RWPE1 (cell line): ENCODE data around the gene CWC22.
"Not testable (repeated sequence)": the region's sequence is repeated elsewhere in the genome, so short reads cannot be mapped to it uniquely, and the experiment has no call there.

Experiments used
- CTCF ChIA-PET: fragments of 350-600 bp; sonication (Branson Sonifier 250); formaldehyde crosslinking; extraction: SDS; loops from one replicate; lab custom pipeline; 2021; lab: Yijun Ruan, JAX
- POLR2A ChIA-PET: fragments of 400-600 bp; formaldehyde crosslinking; extraction: SDS; loops from one replicate; lab custom pipeline; 2020; ENCODE audit warnings: antibody characterized with exemption; ENCODE audit not compliant: low non-redundant PET; lab: Yijun Ruan, JAX
- DNase-seq: peaks from one replicate; pipeline ENCODE4 v3.0.0; 2012; ENCODE audit warnings: low spot score
- H3K27ac ChIP-seq: fragments of 450-650 bp; 2 replicates; pipeline ENCODE4 v1.5.1; 2017
- TF ChIP-seq, protein P1 (sequence below): fragments of 450-650 bp; conservative IDR thresholded peaks from 2 replicates; pipeline ENCODE4 v1.5.1; 2017; ENCODE audit warnings: low read depth, mild to moderate bottlenecking

CWC22 gene

DNA sequence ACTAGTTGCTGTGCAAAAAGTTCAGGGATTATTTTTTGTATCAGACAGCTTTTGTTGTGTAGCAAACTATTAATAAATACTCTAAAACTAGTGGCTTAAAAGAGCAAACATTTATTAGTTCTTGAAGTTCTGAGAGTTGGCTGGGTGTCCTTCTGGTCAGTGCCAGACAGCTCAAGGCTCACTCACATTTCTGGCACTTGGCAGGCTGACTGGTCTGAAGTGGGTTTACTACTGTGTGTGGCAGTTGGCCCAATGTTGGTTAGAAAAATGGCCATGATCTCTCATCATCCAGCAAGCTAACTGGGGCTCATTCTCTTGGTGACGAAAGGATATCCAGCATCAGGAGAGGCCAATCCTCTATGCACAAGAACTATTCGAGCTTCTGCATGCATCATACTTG, 74.3 kb downstream of the CWC22 start:
- CTCF ChIA-PET: no interaction called here
- TF ChIP-seq, protein P1, sequence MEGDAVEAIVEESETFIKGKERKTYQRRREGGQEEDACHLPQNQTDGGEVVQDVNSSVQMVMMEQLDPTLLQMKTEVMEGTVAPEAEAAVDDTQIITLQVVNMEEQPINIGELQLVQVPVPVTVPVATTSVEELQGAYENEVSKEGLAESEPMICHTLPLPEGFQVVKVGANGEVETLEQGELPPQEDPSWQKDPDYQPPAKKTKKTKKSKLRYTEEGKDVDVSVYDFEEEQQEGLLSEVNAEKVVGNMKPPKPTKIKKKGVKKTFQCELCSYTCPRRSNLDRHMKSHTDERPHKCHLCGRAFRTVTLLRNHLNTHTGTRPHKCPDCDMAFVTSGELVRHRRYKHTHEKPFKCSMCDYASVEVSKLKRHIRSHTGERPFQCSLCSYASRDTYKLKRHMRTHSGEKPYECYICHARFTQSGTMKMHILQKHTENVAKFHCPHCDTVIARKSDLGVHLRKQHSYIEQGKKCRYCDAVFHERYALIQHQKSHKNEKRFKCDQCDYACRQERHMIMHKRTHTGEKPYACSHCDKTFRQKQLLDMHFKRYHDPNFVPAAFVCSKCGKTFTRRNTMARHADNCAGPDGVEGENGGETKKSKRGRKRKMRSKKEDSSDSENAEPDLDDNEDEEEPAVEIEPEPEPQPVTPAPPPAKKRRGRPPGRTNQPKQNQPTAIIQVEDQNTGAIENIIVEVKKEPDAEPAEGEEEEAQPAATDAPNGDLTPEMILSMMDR: no peak
- no peak for DNase-seq
- H3K27ac ChIP-seq: no peak overlapping the region
- POLR2A ChIA-PET: no interaction called here

DNA sequence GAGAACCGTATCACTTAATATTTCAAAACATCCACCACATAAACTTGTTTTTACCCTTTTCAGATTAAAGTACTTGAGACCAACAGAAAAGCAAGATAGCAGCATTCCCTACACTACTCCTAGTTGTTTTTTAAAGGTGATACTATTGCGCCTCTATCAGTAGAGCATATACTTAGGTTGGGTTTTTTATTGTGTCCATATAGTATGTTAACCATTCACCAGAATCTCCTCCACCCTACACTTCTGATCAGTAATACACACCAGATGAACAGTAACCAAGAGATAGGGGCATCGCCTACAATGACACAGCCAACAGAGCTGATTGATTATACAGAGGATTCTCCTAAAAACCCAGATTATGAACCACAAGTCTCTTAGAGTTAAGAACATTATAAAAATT, 75.6 kb downstream of the CWC22 start:
- TF ChIP-seq, protein P1: no peak
- ChIA-PET POLR2A (no interaction called here), CTCF (no interaction called here)
- no peak overlapping the region for H3K27ac ChIP-seq
- no peak for DNase-seq

DNA sequence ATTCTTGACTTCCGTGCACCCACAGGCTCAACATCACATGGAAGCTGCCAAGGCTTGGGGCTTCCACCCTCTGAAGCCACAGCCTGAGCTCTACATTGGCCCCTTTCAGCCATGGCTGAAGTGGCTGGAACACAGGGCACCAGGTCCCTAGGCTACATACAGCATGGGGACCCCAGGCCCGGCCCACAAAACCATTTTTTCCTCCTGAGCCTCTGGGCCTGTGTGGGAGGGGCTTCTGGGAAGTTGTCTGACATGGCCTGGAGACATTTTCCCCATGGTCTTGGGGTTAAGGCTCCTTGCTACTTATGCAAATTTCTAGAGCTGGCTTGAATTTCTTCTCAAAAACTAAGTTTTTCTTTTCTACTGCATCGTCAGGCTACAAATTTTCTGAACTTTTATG, 77.1 kb downstream of the CWC22 start:
- POLR2A ChIA-PET, H3K27ac ChIP-seq, CTCF ChIA-PET, DNase-seq: not testable (repeated sequence)

DNA sequence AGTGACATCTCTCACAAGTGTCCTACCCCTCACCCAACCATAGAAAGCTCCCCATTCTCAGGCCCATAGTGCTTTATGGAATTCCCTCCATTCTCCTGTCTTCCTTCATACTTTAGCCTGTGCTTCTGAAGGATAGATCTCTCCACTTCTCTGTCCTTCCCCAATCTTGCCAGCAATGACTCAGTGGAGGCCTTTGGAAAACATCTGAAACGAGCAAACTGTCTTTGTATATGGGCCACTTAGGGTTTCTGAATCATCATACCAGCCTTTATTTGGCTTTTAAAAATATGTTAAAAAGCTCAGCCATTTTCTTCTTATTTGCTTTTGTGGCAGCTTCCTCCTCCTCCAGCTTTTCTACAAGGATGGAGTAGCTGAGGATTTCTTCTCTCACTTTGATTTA, 80.1 kb downstream of the CWC22 start:
- TF ChIP-seq, protein P1: no peak
- ChIA-PET POLR2A (no interaction called here), CTCF (interaction anchor here (0.7 kb wide), 1 partner anchor 202 kb away, joined by 3 read pairs; no protein-coding TSS in a partner anchor)
- no peak overlapping the region for H3K27ac ChIP-seq
- DNase-seq: no peak

DNA sequence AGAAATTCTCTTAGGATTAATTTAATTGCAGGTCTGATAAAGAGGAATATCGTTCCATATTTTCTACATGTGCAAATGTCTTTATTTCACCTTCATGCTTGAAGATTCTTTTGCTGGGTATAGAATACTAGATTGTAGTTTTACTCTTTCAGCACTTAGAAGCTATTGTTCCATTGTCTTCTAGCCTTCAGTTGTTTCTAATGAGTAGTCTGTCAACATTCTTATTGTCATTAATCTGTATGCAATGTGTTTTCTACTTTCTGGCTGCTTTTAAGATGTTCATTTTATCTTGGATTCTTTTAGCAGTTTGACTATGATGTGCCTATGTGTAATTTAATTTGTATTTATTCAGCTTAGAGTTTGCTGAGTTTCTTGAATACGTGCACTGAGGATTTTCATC, 81.4 kb downstream of the CWC22 start:
- ChIA-PET CTCF (no interaction called here), POLR2A (no interaction called here)
- TF ChIP-seq, protein P1: no peak
- no peak for DNase-seq
- H3K27ac ChIP-seq: no peak overlapping the region

DNA sequence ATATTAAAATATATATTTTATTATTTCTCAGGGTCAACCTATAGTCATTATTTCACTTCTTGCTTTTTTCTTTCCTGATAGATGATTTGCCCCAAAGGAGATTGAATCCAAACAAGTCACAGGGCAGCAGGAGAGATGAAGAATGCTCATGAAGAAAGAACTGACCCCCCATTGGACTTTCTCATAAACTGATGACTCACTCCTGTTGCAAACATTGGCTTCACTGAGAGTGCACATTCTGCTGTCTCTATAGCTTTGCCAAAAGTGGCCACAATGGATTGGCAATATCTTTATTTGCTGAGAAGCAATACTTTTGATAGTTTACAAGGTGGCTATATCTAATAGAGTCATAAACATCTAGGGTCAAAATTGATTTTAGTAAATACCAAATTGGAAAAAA, 89.8 kb downstream of the CWC22 start:
- no peak overlapping the region for H3K27ac ChIP-seq
- ChIA-PET POLR2A (no interaction called here), CTCF (no interaction called here)
- peak; percentile 2 for DNase-seq
- TF ChIP-seq, protein P1: no peak

DNA sequence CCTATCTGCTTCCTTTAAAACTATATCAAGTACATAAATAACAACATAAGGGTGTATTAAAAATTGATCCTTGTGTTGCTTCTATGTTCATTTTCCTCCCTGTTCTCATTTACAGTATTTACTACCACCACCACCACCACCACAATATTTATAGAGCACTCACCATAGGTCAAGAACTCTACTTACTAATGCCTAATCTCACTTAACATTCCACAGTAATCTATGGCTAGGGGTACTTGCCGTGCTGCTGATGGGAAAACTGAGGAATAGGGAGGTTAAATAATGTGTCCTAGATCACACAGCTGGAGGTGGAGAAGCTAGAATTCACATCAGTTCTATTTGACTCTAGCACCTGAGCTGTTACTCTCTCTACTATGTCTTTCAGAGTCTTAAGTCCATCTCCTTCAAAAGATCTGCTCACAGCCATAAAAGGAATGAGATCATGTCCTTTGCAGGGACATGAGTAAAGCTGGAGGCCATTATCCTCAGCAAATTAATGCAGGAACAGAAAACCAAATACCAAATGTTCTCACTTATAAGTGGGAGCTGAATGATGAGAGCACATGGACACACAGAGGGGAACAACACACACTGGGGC, 91.6 kb downstream of the CWC22 start:
- POLR2A ChIA-PET: no interaction called here
- H3K27ac ChIP-seq: no peak overlapping the region
- TF ChIP-seq, protein P1: no peak
- DNase-seq: no peak
- CTCF ChIA-PET: no interaction called here
